ENCODE measurements around the gene GPATCH11. TPM values are rescaled to one million over a fixed set of nuclear protein-coding genes. Genes with fewer than 3 reads are reported as not detected.

Gene GPATCH11
- polyA plus RNA-seq, 1 donor (not counting 4 experiments of a cell fraction or from before 2014, with no cell fraction given) = 4.9 TPM

- TF ChIP-seq EZH2 (IDR thresholded peaks at IDR 0.05; ENCODE audit: low read length) = no peak
- TF ChIP-seq, protein P1, sequence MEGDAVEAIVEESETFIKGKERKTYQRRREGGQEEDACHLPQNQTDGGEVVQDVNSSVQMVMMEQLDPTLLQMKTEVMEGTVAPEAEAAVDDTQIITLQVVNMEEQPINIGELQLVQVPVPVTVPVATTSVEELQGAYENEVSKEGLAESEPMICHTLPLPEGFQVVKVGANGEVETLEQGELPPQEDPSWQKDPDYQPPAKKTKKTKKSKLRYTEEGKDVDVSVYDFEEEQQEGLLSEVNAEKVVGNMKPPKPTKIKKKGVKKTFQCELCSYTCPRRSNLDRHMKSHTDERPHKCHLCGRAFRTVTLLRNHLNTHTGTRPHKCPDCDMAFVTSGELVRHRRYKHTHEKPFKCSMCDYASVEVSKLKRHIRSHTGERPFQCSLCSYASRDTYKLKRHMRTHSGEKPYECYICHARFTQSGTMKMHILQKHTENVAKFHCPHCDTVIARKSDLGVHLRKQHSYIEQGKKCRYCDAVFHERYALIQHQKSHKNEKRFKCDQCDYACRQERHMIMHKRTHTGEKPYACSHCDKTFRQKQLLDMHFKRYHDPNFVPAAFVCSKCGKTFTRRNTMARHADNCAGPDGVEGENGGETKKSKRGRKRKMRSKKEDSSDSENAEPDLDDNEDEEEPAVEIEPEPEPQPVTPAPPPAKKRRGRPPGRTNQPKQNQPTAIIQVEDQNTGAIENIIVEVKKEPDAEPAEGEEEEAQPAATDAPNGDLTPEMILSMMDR (optimal IDR thresholded peaks at IDR 0.05 in 1 of 3, IDR thresholded peaks at IDR 0.05 in 1 of 3, conservative IDR thresholded peaks at IDR 0.05 in 1 of 3; ENCODE audit: extremely low read depth in 1 of 3, insufficient read depth in 2 of 3, low read length in 3 of 3) = no peak
- Histone ChIP-seq H3K27me3 (ENCODE audit: control insufficient read depth, extremely low read depth, insufficient read depth, low read length) (no peaks in the 10 kb centered on the region), H3K4me2 (ENCODE audit: control insufficient read depth, extremely low read depth, insufficient read depth, low read depth, low read length) (no peak overlapping the region), H3K79me2 (ENCODE audit: control insufficient read depth, insufficient read depth, low read length) (peaks cover 53% of the 10 kb centered on the region), H3K9me1 (ENCODE audit: control insufficient read depth, extremely low read depth, insufficient read depth, low read length) (no peaks in the 10 kb centered on the region), H3K4me1 (ENCODE audit: control insufficient read depth, extremely low read depth, insufficient read depth, low read length) (peaks cover 9% of the 10 kb centered on the region), H3K36me3 (ENCODE audit: control insufficient read depth in 2 of 2, extremely low read depth in 1 of 2, insufficient read depth in 2 of 2, low read length in 2 of 2) (peaks cover 24 to 30% of the 10 kb centered on the region in 2 experiments), H2AFZ (ENCODE audit: control insufficient read depth, low read length) (no peak overlapping the region), H3K27ac (ENCODE audit: control insufficient read depth, insufficient read depth, low read length) (no peak overlapping the region), H3K9me3 (ENCODE audit: control insufficient read depth, low read depth, low read length) (no peaks in the 10 kb centered on the region), H4K20me1 (ENCODE audit: control insufficient read depth, extremely low read depth, insufficient read depth, low read length) (no peaks in the 10 kb centered on the region), H3K9ac (ENCODE audit: control insufficient read depth, extremely low read depth, insufficient read depth, low read length) (no peak overlapping the region), H3K4me3 (ENCODE audit: control insufficient read depth in 2 of 3, extremely low read depth in 1 of 3, insufficient read depth in 2 of 3, low read depth in 1 of 3, low read length in 3 of 3) (no peak overlapping the region)
- dilution Hi-C loops (cut with MboI; ENCODE audit: extremely low pct_ligation_motif_present, low sequenced_read_pairs) = no loop called here
- FAIRE-seq = no peak
- DNase-seq (ENCODE audit: low read depth, low spot score) = no peak
These were observed 64.0 kb downstream of the GPATCH11 start for GRCh38 chr2:37148325-37148724.

Other genes with a start within 250 kb of the GPATCH11 start
- gene STRN, start 118.0 kb upstream of the GPATCH11 start, polyA plus RNA-seq = 16.3 to 29.3 TPM (median 22.5 TPM) in 3 replicates
- 12.4 to 21.1 TPM (median 20.0 TPM) in 3 replicates for gene HEATR5B, start 146 bp upstream of the GPATCH11 start, polyA plus RNA-seq
- 27.6 to 54.6 TPM (median 38.2 TPM) in 3 replicates for gene EIF2AK2, start 72.5 kb downstream of the GPATCH11 start, polyA plus RNA-seq
- not detected in 3 replicates for gene SULT6B1, start 104.2 kb downstream of the GPATCH11 start, polyA plus RNA-seq
- 32.8 to 42.9 TPM (median 36.3 TPM) in 3 replicates for gene CEBPZOS, start 112.0 kb downstream of the GPATCH11 start, polyA plus RNA-seq
- 16.8 to 33.8 TPM (median 16.9 TPM) in 3 replicates for gene CEBPZ, start 147.1 kb downstream of the GPATCH11 start, polyA plus RNA-seq
- gene NDUFAF7, start 147.1 kb downstream of the GPATCH11 start, polyA plus RNA-seq = 11.5 to 27.7 TPM (median 20.8 TPM) in 3 replicates
- gene PRKD3, start 240.3 kb downstream of the GPATCH11 start, polyA plus RNA-seq = 17.6 to 25.4 TPM (median 19.9 TPM) in 3 replicates